ENCODE data around the gene MIX23. TPM values are rescaled to one million over a fixed set of nuclear protein-coding genes. Genes with fewer than 3 reads are reported as not detected.
A peak's percentile ranks its signal among the peaks of the same experiment; 100 is the strongest.

MIX23 gene
- total RNA-seq, 1 experiment from 2014 or later: 111 TPM

- Histone ChIP-seq H3K79me2 (ENCODE audit: low read length) (no peaks in the 10 kb centered on the region), H3K27ac (ENCODE audit: low read length) (no peak overlapping the region), H4K20me1 (ENCODE audit: low read length) (no peaks in the 10 kb centered on the region), H2AFZ (ENCODE audit: low read length) (no peak overlapping the region), H3K4me1 (ENCODE audit: insufficient read depth, low read length) (peaks cover 14% of the 10 kb centered on the region), H3K36me3 (ENCODE audit: low read depth, low read length) (no peaks in the 10 kb centered on the region), H3F3A (ENCODE audit: low read length, unreplicated experiment) (no peaks in the 10 kb centered on the region), H3K9ac (ENCODE audit: low read length) (no peak overlapping the region), H3K27me3 (ENCODE audit: low read length) (no peaks in the 10 kb centered on the region), H3K9me3 (ENCODE audit: low read length) (no peaks in the 10 kb centered on the region), H3K4me3 (ENCODE audit: low read length) (no peak overlapping the region), H3K9me2 (replicated peaks; ENCODE audit: low read length) (no peaks in the 10 kb centered on the region), H3K4me2 (ENCODE audit: low read length) (no peak overlapping the region)
- CTCF ChIA-PET: interaction anchor here (0.6 to 0.9 kb wide), 4 partner anchors 16 to 67 kb away, joined by 3 to 7 read pairs (median 4); partner anchors contain the start of gene FAM162A
- TF ChIP-seq EZH2phosphoT487 (IDR thresholded peaks at IDR 0.05; ENCODE audit: borderline replicate concordance, low read length) (no peak), CTCF (conservative IDR thresholded peaks at IDR 0.05; ENCODE audit: low read depth, low read length) (no peak), EZH2 (IDR thresholded peaks at IDR 0.05; ENCODE audit: low read length, unreplicated experiment) (no peak)
- peak; percentile 59 for ATAC-seq
- POLR2A ChIA-PET (ENCODE audit: unreplicated experiment): no interaction called here
- intact Hi-C loops (cut with micrococcal nuclease): no loop called here
- no peak for DNase-seq
- no TSS peak for BruUV-seq (replicated peaks)
These were observed 60.6 kb downstream of the MIX23 start for GRCh38 chr3:122322095-122323075.

- Histone ChIP-seq H3K27me3 (ENCODE audit: low read length) (no peaks in the 10 kb centered on the region), H3K27ac (ENCODE audit: low read length) (peak overlapping the region; percentile 31), H3K79me2 (ENCODE audit: low read length) (no peaks in the 10 kb centered on the region), H3K4me3 (ENCODE audit: low read length) (no peak overlapping the region), H3K4me2 (ENCODE audit: low read length) (peak overlapping the region; percentile 8), H3K9me3 (ENCODE audit: low read length) (no peaks in the 10 kb centered on the region), H3F3A (ENCODE audit: low read length, unreplicated experiment) (no peaks in the 10 kb centered on the region), H3K9ac (ENCODE audit: low read length) (no peak overlapping the region), H4K20me1 (ENCODE audit: low read length) (no peaks in the 10 kb centered on the region), H3K4me1 (ENCODE audit: insufficient read depth, low read length) (peaks cover 27% of the 10 kb centered on the region), H2AFZ (ENCODE audit: low read length) (no peak overlapping the region; the same call in 1 of the 2 replicates), H3K9me2 (replicated peaks; ENCODE audit: low read length) (no peaks in the 10 kb centered on the region), H3K36me3 (ENCODE audit: low read depth, low read length) (no peaks in the 10 kb centered on the region)
- peak; percentile 92 for DNase-seq
- TF ChIP-seq CTCF (conservative IDR thresholded peaks at IDR 0.05; ENCODE audit: low read depth, low read length) (no peak), EZH2phosphoT487 (IDR thresholded peaks at IDR 0.05; ENCODE audit: borderline replicate concordance, low read length) (no peak), EZH2 (IDR thresholded peaks at IDR 0.05; ENCODE audit: low read length, unreplicated experiment) (no peak)
- CTCF ChIA-PET: interaction anchor here (1.5 kb wide), 1 partner anchor 12 kb away, joined by 7 read pairs; no protein-coding TSS in a partner anchor
- BruUV-seq (replicated peaks): no TSS peak
- POLR2A ChIA-PET (ENCODE audit: unreplicated experiment): no interaction called here
- intact Hi-C loops (cut with micrococcal nuclease): no loop called here
- peak; percentile 29 for ATAC-seq
These were observed 64.4 kb downstream of the MIX23 start for GRCh38 chr3:122318620-122319019.

GRCh38 chr3:122316368-122316767 is 66.7 kb downstream of the MIX23 start:
- H3K9ac ChIP-seq (ENCODE audit: low read length): no peak overlapping the region
- no peaks in the 10 kb centered on the region for H3K36me3 ChIP-seq (ENCODE audit: low read depth, low read length)
- H3K4me3 ChIP-seq (ENCODE audit: low read length): no peak overlapping the region
- no peak overlapping the region for H3K27ac ChIP-seq (ENCODE audit: low read length)
- no TSS peak for BruUV-seq (replicated peaks)
- H3K4me1 ChIP-seq (ENCODE audit: insufficient read depth, low read length): peaks cover 27% of the 10 kb centered on the region
- ChIA-PET POLR2A (ENCODE audit: unreplicated experiment) (no interaction called here), CTCF (interaction anchor here (0.6 kb wide), 1 partner anchor 35 kb away, joined by 3 read pairs; no protein-coding TSS in a partner anchor)
- no peaks in the 10 kb centered on the region for H3K9me2 ChIP-seq (replicated peaks; ENCODE audit: low read length)
- intact Hi-C loops (cut with micrococcal nuclease): no loop called here
- DNase-seq (no peak), ATAC-seq (no peak)
- H2AFZ ChIP-seq (ENCODE audit: low read length): no peak overlapping the region
- H3K9me3 ChIP-seq (ENCODE audit: low read length): no peaks in the 10 kb centered on the region
- TF ChIP-seq EZH2phosphoT487 (IDR thresholded peaks at IDR 0.05; ENCODE audit: borderline replicate concordance, low read length): no peak
- TF ChIP-seq EZH2 (IDR thresholded peaks at IDR 0.05; ENCODE audit: low read length, unreplicated experiment): no peak
- no peak for TF ChIP-seq CTCF (conservative IDR thresholded peaks at IDR 0.05; ENCODE audit: low read depth, low read length)
- no peaks in the 10 kb centered on the region for H3K27me3 ChIP-seq (ENCODE audit: low read length)
- H4K20me1 ChIP-seq (ENCODE audit: low read length): no peaks in the 10 kb centered on the region
- no peaks in the 10 kb centered on the region for H3F3A ChIP-seq (ENCODE audit: low read length, unreplicated experiment)
- no peaks in the 10 kb centered on the region for H3K79me2 ChIP-seq (ENCODE audit: low read length)
- H3K4me2 ChIP-seq (ENCODE audit: low read length): no peak overlapping the region

Data from PC-3 (cell line).